ENCODE data around the gene ADAMTS2.

The ADAMTS2 gene

DNA sequence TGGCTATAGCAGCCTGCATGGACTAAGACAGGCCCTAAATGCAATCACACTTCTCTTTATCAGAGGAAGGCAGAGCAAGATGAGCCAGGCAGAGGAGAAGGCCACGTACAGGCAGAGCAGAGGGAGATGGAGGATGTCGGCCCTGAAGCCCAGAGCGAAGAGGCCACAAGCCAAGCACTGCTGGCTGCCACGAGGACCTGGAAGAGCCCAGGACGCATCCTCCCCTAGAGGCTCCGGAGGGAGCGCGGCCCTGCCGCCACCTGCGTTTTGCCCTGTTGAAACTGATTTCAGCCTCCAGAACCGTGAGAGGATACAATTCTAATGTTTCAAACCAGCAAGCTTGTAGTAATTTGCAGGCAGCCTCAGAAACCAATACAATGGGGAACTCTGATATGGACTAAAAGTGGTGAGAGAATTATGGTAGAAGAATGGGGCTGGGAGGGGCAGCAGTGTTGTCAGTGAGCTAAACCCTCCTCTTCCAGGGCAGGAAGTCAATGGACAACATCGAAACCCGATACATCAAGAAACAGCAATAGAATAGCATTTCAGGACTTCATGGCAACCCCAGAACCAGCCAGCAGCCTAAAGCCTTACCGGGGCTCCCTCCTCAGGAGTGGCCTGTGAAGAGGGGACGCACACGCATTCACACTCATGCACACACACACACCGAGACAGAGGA, 32.6 kb downstream of the ADAMTS2 start:
- no peak for DNase-seq (ENCODE audit: extremely low spot score)
- ChIA-PET CTCF (no interaction called here), POLR2A (no interaction called here)
- no peak for TF ChIP-seq FOXM1 (IDR thresholded peaks at IDR 0.05; ENCODE audit: borderline replicate concordance)
- TF ChIP-seq LEF1 (IDR thresholded peaks at IDR 0.05; ENCODE audit: borderline replicate concordance), result no peak
- TF ChIP-seq ARNT (IDR thresholded peaks at IDR 0.05), result no peak
- no peak for TF ChIP-seq HDGF (IDR thresholded peaks at IDR 0.05; ENCODE audit: borderline replicate concordance)
- no peak for TF ChIP-seq NFRKB (IDR thresholded peaks at IDR 0.05)
- no peak for TF ChIP-seq CTBP1 (IDR thresholded peaks at IDR 0.05; ENCODE audit: borderline replicate concordance)

DNA sequence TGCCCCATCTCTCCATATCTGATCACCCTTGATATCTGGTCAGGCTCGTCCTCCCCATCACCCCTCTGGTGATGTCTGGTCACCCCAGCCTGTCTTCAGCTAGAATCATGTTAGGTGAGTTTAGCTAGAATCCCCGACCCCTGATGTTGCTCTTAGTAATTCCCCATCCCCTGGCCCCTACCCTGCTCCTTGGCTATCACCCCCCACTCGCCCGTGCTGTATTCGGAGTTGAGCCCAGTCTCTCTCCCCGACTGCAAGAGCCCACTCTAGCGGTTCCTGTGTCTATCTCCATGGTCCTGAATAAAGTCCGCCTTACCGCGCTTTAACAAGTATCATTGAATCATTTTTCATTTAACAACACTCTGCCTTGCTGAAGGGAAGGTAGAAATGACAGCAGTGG, 33.7 kb downstream of the ADAMTS2 start:
- no peak for DNase-seq (ENCODE audit: extremely low spot score)
- ChIA-PET POLR2A (no interaction called here), CTCF (no interaction called here)
- TF ChIP-seq CTBP1 (IDR thresholded peaks at IDR 0.05; ENCODE audit: borderline replicate concordance), result no peak
- no peak for TF ChIP-seq ZNF384 (IDR thresholded peaks at IDR 0.05)
- no peak for TF ChIP-seq SP1 (IDR thresholded peaks at IDR 0.05)
- no peak for TF ChIP-seq LEF1 (IDR thresholded peaks at IDR 0.05; ENCODE audit: borderline replicate concordance)
- TF ChIP-seq ELF4 (IDR thresholded peaks at IDR 0.05), result no peak

- DNase-seq (ENCODE audit: extremely low spot score), result no peak
- ChIA-PET CTCF (no interaction called here), POLR2A (no interaction called here)
- TF ChIP-seq LEF1 (IDR thresholded peaks at IDR 0.05; ENCODE audit: borderline replicate concordance) (no peak), BHLHE40 (IDR thresholded peaks at IDR 0.05; ENCODE audit: borderline replicate concordance) (no peak), NFRKB (IDR thresholded peaks at IDR 0.05) (no peak), SP1 (IDR thresholded peaks at IDR 0.05) (no peak), ELF4 (IDR thresholded peaks at IDR 0.05) (no peak), ZNF384 (IDR thresholded peaks at IDR 0.05) (no peak), L3MBTL2 (conservative IDR thresholded peaks at IDR 0.05) (no peak), FOXM1 (IDR thresholded peaks at IDR 0.05; ENCODE audit: borderline replicate concordance) (no peak), ARNT (IDR thresholded peaks at IDR 0.05) (no peak), TARDBP (IDR thresholded peaks at IDR 0.05) (no peak), HDGF (IDR thresholded peaks at IDR 0.05; ENCODE audit: borderline replicate concordance) (no peak)
These were observed 34.2 kb downstream of the ADAMTS2 start for GRCh38 chr5:179311091-179311470.

- TF ChIP-seq ARNT (IDR thresholded peaks at IDR 0.05) (no peak), ELF4 (IDR thresholded peaks at IDR 0.05) (no peak), ZNF384 (IDR thresholded peaks at IDR 0.05) (no peak), CTBP1 (IDR thresholded peaks at IDR 0.05; ENCODE audit: borderline replicate concordance) (no peak), BHLHE40 (IDR thresholded peaks at IDR 0.05; ENCODE audit: borderline replicate concordance) (no peak), LEF1 (IDR thresholded peaks at IDR 0.05; ENCODE audit: borderline replicate concordance) (no peak), L3MBTL2 (conservative IDR thresholded peaks at IDR 0.05) (no peak), HDGF (IDR thresholded peaks at IDR 0.05; ENCODE audit: borderline replicate concordance) (no peak), FOXM1 (IDR thresholded peaks at IDR 0.05; ENCODE audit: borderline replicate concordance) (no peak), SUZ12 (IDR thresholded peaks at IDR 0.05) (no peak), TARDBP (IDR thresholded peaks at IDR 0.05) (no peak), FOXA1 (IDR thresholded peaks at IDR 0.05) (no peak), SP1 (IDR thresholded peaks at IDR 0.05) (no peak), FOXK2 (IDR thresholded peaks at IDR 0.05) (no peak), PKNOX1 (IDR thresholded peaks at IDR 0.05) (no peak)
- CTCF ChIA-PET, result no interaction called here
- POLR2A ChIA-PET, result no interaction called here
- DNase-seq (ENCODE audit: extremely low spot score), result no peak
These were observed 34.7 kb downstream of the ADAMTS2 start for GRCh38 chr5:179310439-179311090.

GRCh38 chr5:179309751-179310320, 35.4 kb downstream of the ADAMTS2 start:
- no peak for DNase-seq (ENCODE audit: extremely low spot score)
- TF ChIP-seq FOXA1 (IDR thresholded peaks at IDR 0.05), result no peak
- no peak for TF ChIP-seq ELF4 (IDR thresholded peaks at IDR 0.05)
- no peak for TF ChIP-seq NFRKB (IDR thresholded peaks at IDR 0.05)
- no peak for TF ChIP-seq LEF1 (IDR thresholded peaks at IDR 0.05; ENCODE audit: borderline replicate concordance)
- no peak for TF ChIP-seq SP1 (IDR thresholded peaks at IDR 0.05)
- CTCF ChIA-PET, result no interaction called here
- POLR2A ChIA-PET, result no interaction called here

DNA sequence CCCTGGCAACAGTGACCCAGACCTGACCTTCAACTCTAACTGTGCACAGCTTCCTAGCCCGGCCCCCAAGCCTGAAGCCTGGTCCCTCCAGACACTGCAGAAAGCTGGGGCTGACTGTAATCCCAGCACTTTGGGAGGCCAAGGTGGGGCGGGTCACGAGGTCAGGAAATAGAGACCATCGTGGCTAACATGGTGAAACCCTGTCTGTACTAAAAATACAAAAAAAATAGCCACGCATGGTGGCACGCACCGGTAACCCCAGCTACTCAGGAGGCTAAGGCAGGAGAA, 35.9 kb downstream of the ADAMTS2 start:
- CTCF ChIA-PET, result no interaction called here
- no peak for TF ChIP-seq ZNF384 (IDR thresholded peaks at IDR 0.05)
- TF ChIP-seq CTBP1 (IDR thresholded peaks at IDR 0.05; ENCODE audit: borderline replicate concordance), result no peak
- no peak for TF ChIP-seq FOXM1 (IDR thresholded peaks at IDR 0.05; ENCODE audit: borderline replicate concordance)
- no peak for TF ChIP-seq PKNOX1 (IDR thresholded peaks at IDR 0.05)
- no peak for TF ChIP-seq L3MBTL2 (conservative IDR thresholded peaks at IDR 0.05)
- no peak for TF ChIP-seq FOXA1 (IDR thresholded peaks at IDR 0.05)
- no peak for TF ChIP-seq TARDBP (IDR thresholded peaks at IDR 0.05)
- no peak for TF ChIP-seq HDGF (IDR thresholded peaks at IDR 0.05; ENCODE audit: borderline replicate concordance)
- no peak for TF ChIP-seq BHLHE40 (IDR thresholded peaks at IDR 0.05; ENCODE audit: borderline replicate concordance)
- no peak for TF ChIP-seq ELF4 (IDR thresholded peaks at IDR 0.05)
- no peak for TF ChIP-seq ARNT (IDR thresholded peaks at IDR 0.05)
- no peak for TF ChIP-seq FOXK2 (IDR thresholded peaks at IDR 0.05)
- DNase-seq (ENCODE audit: extremely low spot score), result no peak
- POLR2A ChIA-PET, result no interaction called here
